GM21717 (cell line): ENCODE results near the gene ZNRF3.
"Not testable (repeated sequence)": the region's sequence is repeated elsewhere in the genome, so short reads cannot be mapped to it uniquely, and the experiment has no call there.

Source experiments
- ATAC-seq: cut with Tn5 transposase; IDR thresholded peaks from one replicate; pipeline ENCODE4 v1.9.1; 2021; ENCODE audit warnings: mild to moderate bottlenecking, moderate library complexity; ENCODE audit not compliant: unreplicated experiment

Gene ZNRF3

DNA sequence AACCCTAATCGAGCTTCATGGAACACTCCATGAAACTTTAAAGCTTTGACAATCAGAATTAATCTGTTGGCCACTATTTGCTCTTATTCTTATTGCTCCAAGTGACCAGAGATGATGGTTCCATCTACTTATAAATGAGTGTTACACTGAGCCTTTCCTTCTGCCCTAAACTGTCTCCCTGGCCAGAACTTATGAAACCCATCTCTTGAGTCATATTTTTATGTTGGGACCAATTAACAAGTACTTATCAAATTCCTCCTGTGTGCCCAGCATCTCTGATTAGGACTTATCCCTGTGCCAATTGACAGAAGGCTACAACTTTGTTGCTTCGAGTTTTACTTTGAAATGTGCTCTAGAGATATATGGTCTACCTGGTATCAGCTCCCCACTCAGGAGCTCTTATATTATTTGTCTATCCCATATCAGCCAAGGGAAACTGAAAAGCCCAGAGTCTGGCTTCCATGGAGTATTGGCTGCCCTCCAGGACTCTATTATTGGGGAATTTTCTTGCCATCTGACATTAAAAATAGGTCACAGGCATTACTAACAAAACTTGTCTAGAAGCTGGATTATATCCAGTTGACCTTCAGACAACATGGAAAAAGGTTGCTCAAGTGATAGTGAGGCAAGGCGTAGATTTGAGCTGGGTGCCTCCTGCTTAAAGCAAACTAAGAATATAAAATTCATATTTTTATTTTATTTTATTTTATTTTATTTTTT is 198.3 kb downstream of the ZNRF3 start:
- ATAC-seq = no peak

DNA sequence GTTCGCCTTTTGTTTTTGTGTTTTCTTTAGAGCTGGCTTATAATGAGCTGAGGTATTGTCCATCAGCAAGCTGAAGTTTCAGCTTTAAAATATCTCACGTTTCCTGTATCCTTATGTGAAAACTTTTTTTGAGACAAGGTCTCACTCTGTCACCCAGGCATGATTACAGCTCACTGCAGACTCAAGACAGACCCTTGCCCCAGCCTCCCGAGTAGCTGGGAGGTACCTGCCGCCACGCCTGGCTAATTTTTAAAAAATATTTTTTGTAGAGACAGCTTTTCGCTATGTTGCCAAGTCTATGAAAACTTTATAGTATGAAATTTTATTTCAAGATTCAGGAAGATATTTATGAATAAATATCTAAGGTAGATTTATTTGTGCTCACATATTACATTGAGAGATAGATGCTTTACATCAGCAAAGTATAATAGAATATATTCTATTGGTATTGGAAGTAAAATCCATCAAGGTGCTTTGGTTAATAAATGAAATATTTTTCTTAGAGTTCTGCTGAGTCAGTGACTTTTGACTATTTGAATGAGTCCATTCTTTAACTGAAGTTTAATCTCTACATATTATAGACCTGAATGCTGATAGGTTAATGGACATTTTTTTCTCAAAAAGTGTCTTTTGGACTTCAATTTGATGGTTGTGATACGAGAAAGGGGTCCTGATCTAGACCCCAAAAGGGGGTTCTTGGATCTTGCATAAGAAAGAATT is 199.6 kb downstream of the ZNRF3 start:
- ATAC-seq = no peak

- ATAC-seq = not testable (repeated sequence)
These were observed 200.2 kb downstream of the ZNRF3 start for GRCh38 chr22:29083576-29083932.

DNA sequence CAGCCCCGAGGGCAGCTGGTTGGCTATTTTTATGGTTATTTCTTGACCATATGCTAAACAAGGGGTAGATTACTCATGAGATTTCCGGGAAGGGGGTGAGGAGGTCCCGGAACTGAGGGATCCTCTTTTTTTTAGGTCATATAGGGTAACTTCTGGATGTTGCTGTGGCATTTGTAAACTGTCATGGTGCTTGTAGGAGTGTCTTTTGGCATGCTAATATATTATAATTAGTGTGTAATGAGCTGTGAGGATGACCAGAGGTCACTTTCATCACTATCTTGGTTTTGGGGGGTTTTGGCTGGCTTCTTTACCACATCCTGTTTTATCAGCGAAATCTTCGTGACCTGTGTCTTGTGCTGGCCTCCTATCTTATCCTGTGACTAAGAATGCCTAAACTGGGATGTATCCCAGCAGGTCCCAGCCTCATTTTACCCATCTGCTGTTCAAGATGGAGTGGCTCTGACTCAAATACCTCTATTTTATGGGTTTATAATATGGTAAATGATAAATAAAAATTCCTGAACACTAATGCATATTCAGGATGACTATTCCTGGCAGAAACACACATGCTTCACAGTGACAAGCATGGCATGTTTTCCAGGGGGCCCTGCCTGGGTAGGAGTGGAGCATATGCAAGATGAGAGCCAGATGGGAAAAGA is 200.7 kb downstream of the ZNRF3 start:
- no peak for ATAC-seq

DNA sequence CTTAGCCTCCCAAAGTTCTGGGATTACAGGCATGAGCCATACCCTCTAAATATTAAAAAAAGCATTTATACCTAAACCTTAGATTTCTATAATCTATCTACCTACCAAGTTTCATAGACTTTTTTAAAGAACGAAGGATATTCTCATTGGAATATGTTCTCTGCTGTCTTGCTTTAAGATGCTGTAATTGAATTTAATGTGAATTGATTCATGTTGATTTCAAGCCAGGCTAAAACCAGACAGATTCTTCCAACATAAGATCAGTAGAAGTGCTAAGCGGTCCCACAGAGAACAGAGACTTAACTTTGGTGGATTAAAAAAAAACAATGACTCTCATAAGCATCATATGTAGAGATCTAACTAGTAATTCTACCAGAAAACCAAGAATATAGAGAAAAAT is 203.6 kb downstream of the ZNRF3 start:
- ATAC-seq = no peak

DNA sequence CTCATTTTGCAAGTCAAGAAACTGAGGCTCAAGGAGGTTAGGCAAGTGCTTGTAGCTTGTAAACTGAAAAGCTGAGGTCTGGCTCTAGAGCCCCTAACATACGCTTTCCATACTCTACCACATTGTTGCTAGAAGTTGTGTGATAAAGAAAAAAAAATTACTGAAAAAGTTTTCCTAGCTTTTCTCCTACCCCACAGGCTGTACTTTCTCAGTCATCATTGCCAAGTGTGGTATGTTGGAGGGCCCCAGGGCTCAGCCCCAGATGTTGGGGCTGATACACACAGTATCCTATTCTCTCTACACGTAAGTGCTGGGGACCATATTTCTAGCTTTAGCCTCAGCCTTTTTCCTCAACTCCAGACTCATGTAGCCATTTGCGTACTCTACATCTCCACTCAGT is 205.4 kb downstream of the ZNRF3 start:
- ATAC-seq = no peak

GRCh38 chr22:29089507-29089906 is 206.1 kb downstream of the ZNRF3 start:
- no peak for ATAC-seq

GRCh38 chr22:29090039-29090438 is 206.7 kb downstream of the ZNRF3 start:
- no peak for ATAC-seq

- no peak for ATAC-seq
These were observed 208.9 kb downstream of the ZNRF3 start for GRCh38 chr22:29092243-29092642.

DNA sequence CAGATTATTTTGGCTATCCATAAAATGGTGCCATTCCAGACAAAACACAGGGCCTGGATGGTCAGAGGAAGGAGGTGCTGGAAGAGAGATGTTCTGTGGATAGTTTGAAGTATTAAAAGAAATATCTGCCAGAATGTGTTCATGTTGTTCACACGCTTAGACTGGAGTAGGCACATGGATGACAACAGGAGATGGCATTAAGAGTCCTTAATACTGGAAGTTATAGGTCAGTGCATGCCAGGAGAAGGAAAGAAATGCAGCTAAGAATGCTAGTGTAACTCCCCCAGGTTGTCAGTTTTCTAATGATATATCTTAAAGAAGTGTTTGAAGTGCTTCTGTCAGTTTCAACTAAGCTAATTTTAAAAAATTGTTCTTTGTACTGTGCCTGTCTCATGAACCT is 209.7 kb downstream of the ZNRF3 start:
- ATAC-seq = no peak

DNA sequence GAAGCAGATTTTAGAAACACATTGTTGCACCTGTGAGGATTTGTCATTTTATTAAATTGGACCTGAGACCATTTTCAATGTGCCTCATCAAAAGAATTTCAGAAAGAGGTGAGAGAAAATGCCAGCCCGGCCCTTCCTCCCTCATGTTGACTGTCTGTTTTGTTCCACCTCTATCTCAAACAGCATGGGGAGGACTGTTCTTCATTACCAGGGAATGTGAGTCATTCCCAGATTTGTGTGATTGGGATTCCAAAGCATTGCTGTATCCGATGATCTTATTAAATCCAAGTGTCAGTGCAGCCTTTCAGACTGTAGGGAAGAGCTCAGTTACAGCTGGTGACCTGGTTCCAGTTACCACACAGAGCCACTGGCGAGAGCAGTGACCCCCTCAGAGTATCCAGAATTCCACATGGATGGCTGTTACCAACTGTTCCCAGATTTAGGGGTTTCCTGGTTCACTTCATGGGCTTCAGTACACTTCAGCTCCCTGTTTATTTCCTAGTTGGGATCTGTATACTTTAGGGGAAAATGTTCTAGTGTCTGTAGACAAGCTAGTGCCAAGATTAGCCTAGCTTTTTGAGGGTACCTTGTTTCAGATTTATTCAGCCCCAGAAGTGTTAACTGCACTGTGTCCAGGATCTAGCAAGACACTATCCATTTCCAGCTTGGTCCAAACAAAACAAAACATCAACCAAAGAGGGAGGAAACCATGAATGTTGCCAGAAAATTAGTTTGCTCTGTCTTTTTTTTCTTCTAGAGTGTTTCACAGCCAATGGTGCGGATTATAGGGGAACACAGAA is 210.3 kb downstream of the ZNRF3 start:
- no peak for ATAC-seq

DNA sequence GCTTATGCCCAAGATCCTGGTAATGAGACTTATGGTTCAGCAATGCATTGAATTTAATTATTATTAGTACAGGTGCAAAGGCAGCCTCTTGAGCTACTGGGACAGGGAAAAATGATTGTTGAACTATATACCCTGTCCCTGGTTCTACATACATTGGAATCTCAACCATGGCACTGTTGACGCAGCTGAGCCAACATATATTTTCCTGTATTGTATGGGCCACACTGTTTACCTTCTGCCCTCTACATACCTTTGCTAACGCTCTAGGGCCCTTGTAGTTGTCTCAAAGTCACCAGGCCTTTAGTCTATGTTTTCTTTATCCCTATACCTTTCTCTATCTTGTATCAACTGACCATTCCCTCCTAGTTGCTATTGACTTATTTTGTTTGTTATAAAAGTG is 212.1 kb downstream of the ZNRF3 start:
- ATAC-seq = no peak

DNA sequence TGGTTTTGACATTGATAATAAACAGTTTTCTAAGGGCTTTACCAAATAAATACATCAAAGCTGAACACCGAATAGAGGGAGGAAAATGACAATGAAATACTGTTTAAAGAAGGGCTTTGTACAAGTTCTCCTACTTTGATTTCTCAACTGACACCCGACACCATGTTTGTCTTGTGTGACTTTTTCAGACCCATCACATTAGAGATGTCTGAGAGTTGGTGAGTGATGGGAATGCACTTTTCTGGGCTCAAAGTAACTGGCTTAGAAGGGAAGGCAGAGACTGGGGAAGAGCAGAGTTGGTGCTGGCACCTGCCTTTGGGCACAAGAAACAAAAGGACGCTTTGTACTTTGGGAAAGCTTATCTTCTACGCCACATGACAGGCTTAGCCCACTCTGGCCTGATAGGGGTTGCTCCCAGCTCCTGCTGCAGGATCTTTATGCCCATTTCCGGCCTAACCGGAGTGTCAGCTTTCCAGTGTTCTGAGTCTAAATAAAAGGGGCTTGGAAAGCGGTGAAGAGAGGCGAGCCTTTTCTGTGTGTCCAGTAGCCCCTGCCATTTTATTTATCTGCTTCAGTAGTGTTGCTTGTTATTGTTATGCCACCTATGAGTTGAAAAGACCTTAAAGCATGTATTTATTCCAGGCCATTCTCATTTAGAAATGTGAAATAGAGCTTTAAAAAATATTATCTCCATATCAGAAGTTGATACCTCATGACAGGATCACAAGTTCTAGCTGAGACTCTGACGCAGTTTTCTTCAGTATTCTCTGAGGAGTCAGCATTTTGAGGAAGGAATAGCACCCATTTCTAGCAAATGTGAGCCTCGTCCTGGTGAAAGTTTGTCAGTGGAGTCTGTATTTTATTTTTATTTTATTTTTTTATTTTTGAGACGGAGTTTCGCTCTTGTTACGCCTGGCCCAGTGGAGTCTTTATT is 213.6 kb downstream of the ZNRF3 start:
- ATAC-seq = no peak

DNA sequence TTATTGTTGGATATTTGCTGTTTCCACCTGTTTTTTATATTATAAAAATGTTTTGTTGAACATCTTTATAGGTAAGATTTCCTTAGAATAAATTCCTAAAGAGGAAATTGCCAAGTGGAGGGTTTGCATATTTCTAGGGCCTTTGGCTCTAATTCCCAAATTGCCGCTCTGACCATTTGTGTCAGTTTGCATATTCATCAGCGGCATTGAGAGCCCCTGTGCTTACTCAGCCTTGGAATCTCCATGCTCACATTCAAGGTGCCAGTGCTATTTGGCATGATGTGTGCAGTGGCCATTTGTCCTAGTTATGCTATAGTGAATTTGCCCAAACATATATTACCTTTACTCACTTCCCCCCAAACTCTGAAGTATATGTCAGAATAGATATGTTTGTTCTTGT is 214.9 kb downstream of the ZNRF3 start:
- ATAC-seq = no peak

- no peak for ATAC-seq
These were observed 218.9 kb downstream of the ZNRF3 start for GRCh38 chr22:29102300-29102699.

GRCh38 chr22:29103121-29103520 is 219.7 kb downstream of the ZNRF3 start:
- ATAC-seq = no peak

GRCh38 chr22:29105468-29105867 is 222.1 kb downstream of the ZNRF3 start:
- ATAC-seq = no peak

DNA sequence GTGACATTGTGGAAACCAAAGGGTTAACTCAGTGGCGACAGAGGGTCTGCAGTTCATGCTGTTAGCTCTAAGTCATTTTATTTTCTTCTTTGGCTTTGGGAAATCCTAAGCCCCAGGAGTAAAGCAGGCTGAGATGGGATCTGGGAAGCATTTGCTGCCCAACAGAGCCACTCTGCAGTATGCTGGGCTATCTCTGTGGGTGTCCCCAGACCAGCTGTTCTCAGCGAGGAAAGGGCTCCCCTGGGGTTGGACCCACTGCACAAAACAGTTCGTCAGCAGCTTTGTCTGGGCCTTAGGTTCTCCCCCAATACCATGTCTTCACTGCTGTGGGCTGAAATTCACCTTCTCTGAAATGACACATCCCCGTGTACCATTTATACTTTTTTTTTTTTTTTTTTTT is 223.5 kb downstream of the ZNRF3 start:
- no peak for ATAC-seq
